ENCODE results near the gene GP9.

GP9 gene

DNA sequence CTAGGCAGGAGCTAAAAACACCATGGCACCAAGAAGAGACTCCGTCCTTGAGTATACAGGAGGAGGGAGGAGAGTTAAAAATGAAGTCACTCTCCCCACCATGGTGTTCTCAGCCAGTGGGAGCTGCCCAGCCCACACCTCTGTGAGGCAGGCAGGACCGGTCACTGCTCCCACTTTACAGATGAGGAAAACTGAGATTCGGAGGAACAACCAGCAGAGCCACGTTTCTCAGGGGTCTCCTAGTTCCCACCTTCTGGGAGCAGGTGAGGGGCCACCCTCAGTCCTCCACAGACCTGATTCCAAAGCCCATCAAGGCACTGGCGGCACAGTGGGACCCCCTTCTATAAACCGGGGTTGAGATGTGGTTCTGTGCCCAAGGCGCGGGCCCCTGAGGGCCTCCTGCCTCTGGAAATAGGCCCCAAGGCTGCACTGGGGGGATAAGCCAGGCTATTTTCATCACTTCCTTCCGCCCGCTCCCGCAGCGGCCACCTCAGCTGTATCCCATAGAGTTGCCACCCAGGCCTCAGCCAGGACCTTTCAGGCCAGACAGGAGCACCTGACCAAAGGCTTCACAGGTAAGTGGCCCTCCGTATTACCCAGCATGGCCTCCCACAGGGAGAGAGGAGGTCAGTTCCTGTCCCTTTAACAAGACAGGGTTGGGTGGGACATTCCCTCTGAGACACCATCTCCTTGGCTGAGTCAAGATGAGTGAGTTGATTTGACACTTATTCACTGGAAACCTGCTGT is at the start of gene GP9:
Gene GP9 (plus strand): TSS at position 504 of the 747 bp plus-strand sequence. CDS start 961 bp downstream, outside the sequence.
- TF ChIP-seq, protein P1, sequence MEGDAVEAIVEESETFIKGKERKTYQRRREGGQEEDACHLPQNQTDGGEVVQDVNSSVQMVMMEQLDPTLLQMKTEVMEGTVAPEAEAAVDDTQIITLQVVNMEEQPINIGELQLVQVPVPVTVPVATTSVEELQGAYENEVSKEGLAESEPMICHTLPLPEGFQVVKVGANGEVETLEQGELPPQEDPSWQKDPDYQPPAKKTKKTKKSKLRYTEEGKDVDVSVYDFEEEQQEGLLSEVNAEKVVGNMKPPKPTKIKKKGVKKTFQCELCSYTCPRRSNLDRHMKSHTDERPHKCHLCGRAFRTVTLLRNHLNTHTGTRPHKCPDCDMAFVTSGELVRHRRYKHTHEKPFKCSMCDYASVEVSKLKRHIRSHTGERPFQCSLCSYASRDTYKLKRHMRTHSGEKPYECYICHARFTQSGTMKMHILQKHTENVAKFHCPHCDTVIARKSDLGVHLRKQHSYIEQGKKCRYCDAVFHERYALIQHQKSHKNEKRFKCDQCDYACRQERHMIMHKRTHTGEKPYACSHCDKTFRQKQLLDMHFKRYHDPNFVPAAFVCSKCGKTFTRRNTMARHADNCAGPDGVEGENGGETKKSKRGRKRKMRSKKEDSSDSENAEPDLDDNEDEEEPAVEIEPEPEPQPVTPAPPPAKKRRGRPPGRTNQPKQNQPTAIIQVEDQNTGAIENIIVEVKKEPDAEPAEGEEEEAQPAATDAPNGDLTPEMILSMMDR (IDR thresholded peaks at IDR 0.05) = no peak

DNA sequence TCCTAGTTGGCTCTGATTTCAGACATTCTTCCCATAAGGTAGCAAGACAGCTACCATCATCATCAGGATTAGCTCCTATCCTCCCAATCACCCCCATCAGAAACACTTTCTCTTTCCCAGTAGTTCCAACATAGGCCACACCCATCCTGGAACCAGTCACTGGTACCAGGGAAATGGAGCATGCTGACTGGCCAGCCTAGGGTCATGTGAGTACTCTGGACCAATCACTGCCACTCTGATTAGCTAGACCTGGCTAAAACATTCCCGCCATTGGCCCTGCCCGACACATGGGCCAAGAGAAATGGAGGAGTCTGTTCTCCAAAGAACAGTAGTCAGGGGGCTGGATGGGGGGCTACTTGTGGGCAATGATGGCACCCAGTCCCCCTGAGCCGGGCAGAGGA is 47.1 kb upstream of the GP9 start:
- TF ChIP-seq, protein P1 (IDR thresholded peaks at IDR 0.05) = no peak

DNA sequence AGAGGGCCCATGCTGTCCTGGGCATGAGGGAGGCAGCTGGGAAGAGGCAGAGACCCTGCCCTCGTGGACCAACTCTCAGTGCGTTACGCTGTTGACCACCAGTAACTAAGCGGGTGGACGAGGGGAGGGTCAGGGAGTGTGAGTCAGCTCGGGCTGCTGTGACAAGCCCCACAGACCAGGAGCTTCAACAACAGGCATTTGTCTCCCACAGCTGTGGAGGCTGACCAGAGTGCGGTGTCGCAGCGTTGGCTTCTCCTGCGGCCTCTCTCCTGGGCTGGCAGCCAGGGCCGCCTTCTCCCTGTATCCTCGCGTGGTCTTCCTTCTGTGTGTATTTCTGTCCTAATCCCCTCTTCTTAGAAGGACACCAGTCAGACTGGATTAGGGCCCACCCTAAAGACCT is 46.4 kb upstream of the GP9 start:
- TF ChIP-seq, protein P1 (IDR thresholded peaks at IDR 0.05) = no peak

DNA sequence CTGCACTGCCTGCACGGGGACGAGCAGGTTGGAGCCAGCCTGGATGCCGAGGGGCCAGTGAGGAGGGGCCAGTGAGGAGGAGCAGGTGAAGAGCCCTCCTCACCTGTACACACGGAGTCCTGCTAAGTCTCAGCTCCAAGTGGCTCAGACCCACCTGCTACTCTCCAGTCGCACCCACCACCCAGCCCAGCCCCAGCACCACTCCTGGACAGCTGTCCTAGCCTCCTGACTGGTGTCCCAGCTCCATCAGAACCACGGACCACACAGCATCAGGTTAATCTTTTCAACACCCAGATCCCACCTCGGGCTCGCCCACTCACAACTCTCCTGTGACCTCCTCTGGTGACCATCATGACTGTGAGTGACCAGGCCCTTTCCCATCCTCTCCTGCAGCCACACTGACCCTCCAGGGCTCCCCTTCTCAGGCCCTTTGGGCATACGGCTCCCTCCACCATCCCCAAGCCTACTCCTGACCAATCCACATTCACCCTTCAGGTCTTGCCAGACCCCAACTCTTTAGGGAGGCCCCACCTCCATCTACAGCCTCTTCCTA is 45.7 kb upstream of the GP9 start:
- TF ChIP-seq, protein P1 (IDR thresholded peaks at IDR 0.05) = no peak

DNA sequence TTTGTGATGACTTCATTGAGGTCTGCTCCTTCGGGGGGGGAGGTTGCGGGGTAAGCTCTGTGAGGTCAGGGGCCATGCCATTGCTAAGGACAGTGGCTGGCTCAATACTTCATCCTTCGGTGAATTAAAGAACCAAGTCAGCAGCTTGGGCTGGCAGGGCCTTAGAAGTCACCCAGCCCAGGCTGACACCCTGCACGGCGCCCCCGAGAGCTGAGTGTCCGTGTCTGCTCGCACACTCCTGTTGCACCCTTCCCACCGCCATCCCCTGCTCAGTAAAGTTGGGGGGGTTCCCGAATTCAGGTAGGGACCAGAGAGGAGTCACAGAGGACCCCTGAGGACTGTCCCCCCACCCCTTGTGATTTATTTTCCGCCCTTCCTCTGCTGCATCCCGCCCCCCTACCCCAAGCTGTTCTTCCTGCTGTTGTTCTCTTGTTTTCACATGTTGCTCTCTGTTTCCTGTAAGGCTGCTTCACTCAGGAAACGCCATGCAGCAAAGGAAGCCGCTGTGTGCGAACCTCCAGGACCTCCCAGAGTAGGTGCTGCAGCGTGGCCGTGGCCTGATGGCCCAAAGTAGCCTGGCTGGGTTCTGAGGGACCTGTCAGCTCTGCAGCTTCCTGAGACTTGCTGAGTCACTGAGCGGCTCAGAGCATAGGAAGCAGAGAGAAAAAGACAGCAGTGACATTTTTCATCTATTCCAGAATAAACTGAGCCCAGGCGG is 45.0 kb upstream of the GP9 start:
- TF ChIP-seq, protein P1 (IDR thresholded peaks at IDR 0.05) = no peak

DNA sequence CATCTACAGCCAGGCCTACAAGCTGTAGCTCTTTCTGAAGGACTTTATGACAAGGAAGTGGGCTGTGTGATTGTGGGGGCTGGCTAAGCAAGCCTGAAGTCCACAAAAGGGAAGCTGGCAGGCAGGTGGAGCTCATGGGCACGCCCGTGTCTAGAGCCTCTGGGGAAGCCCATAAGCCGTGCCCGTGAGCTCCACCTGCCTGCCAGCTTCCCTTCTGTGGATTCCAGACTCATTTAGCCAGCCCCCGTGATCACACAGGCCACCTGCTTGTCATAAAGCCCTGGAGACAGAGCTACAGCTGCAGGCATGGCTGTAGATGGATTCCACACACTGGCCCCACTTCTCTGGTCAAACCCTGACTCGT is 44.2 kb upstream of the GP9 start:
- TF ChIP-seq, protein P1 (IDR thresholded peaks at IDR 0.05) = no peak

DNA sequence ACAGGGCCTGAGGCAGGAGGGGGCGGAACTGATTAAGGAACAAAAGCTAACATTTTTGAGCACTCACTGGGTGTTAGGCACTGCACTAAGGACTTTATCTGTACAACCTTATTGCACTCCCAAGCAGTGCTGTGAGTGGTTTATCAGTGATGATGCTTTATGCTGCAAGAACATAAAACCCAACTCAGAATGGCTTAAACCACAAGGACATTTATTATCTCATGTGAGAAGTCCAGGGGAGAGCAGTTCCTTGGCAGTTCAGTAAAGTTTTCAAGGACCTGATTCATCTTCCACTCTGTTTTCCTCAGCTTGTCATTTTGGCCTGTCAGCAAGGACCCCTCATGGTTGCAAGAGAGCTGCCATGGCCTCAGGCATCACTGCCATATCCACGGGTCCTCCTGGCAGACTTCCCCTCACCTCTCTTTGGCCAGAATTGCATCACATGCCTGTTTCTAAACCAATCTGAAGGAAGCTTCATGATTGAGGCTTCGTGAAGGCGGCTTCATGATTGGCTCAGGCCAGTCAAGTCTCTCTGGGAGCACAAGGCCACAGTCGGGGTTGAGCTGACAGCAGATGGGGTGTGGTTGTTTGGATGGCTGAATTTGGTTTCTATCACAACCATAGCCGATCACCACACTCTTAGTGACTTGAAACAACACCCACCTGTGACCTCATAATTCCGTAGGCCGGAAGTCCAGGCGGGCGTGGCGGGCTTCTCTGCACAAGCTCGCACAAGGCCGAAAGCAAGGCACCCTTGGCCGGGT is 43.7 kb upstream of the GP9 start:
- TF ChIP-seq, protein P1 (IDR thresholded peaks at IDR 0.05) = no peak
